Iris pigment epithelial cell (primary cell): ENCODE results near the gene CFHR4.
A peak's percentile ranks its signal among the peaks of the same experiment; 100 is the strongest.
"Not testable (repeated sequence)": the region's sequence is repeated elsewhere in the genome, so short reads cannot be mapped to it uniquely, and the experiment has no call there.

Experiments
- DNase-seq: peaks from one replicate; pipeline ENCODE4 v3.0.0-alpha.2; 2011; ENCODE audit warnings: low read depth

Gene CFHR4

DNA sequence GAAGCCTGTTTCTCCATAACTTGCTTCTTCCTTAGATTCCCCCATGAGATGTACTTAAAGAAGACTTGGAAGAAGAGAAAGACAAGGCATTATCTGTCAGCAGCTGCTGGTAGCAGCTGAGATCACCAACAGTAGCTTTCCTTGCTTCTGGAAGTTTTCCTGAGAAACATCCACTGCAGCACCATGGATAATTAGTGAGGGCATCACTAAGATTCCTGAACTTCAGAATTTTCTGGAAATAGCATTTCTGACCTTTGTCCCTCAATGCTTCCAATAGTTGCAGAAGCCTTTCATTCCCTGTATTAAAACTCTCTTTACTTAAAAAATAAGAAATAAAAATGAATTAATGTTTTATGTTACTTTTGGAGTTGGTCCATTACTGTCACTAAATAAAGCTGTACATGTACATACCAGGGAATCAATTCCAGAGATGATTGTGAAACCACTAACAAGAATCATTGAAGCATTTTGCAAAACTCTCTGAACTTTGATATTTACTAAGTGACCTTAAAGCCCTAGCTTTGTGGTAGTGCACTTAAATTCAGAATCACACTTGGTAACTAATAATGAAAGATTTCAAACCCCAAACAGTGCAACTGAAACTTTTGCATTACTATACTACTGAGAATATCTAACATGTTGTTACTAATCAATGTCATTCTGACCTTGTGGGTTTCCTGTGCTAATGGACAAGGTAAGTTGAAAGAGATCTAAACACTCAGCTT is at the start of gene CFHR4:
Gene CFHR4 (plus strand): TSS at position 538 of the 725 bp plus-strand sequence. CDS start 99 bp downstream, at position 637.
- DNase-seq = no peak

DNA sequence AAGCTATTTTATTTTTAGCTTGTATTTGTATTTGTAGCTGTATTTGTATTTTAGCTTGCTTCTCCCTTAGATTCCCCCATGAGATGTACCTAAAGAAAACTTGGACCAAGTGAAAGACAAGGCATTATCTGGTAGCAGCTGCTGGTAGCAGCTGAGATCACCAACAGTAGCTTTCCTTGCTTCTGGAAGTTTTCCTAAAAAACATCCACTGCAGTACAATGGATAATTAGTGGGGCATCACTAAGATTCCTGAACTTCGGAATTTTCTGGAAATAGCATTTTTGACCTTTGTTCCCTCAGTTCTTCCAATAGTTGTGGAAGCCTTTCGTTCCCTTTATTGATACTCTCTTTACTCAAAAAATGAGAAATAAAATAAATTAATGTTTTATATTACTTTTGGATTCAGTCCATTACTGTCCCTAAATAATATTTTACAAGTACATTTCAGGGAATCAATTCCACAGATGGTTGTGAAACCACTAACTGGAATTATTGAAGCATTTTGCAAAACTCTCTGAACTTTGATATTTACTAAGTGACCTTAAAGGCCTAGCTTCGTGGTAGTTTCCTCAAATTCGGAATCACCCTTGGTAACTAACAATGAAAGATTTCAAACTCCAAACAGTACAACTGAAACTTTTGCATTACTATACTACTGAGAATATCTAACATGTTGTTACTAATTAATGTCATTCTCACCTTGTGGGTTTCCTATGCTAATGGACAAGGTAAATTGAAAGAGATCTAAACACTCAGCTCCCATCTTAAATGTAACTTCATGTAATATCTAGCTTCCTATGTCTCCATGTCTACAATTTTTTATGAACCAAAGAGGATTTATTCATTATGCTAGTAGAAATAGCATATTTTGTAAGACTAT is 38.0 kb upstream of the CFHR4 start:
- not testable (repeated sequence) for DNase-seq

DNA sequence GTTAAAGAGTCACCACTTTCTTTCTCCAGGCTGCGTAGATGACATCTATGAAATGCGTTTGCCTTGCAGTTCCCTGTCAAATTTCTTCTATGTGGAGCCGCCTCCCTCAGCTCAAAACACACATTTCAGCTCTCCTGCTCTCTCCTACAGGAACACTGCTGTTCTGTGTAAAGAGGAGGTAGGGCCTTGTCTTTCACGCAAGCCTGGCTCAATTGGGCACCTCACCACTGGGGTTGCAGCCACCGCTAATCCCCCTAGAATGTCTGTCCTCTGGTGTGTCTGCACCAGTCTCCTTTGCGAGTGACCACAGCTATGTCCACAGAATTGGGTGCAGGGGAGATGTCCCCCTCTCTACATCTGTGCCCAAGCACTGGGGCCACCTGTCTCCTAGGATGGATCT is 31.8 kb upstream of the CFHR4 start:
- DNase-seq = no peak

DNA sequence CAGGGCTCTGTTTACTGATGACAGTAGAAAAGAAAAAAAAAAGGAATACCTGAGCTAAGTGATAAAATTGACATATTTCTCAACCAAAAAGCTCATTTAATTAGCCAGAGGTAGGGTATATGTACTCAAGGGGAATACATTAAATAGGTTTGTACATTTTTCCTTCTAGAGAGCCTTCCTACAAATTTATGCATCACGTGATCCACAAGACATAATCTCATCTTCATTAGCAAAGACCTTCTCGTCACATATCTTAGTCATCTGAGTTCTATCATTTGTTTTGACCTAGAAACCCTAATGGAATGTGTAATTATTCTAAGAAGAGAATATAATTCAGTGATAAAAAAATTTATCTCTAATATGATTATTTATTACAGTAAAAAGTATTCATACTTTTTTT is 30.7 kb upstream of the CFHR4 start:
- DNase-seq = no peak

DNA sequence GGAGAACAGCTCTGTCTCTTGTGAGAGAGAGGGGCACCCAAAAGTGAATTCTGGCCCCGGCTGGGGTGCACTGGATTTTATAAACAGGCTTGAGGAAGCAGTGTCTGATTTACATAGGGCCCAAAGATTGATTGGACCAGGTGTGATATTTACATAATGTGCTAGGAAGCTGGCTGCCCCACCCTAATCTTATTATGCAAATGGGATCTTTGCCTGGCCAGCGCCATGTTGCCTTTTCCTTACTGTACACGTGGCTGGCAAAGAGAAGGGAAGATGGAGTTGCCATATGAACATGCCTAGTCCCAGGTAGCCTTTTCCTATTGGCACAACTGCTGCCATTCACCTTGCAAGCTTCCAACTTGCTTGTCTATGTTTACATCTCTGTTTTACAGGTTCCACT is 29.0 kb upstream of the CFHR4 start:
- no peak for DNase-seq

DNA sequence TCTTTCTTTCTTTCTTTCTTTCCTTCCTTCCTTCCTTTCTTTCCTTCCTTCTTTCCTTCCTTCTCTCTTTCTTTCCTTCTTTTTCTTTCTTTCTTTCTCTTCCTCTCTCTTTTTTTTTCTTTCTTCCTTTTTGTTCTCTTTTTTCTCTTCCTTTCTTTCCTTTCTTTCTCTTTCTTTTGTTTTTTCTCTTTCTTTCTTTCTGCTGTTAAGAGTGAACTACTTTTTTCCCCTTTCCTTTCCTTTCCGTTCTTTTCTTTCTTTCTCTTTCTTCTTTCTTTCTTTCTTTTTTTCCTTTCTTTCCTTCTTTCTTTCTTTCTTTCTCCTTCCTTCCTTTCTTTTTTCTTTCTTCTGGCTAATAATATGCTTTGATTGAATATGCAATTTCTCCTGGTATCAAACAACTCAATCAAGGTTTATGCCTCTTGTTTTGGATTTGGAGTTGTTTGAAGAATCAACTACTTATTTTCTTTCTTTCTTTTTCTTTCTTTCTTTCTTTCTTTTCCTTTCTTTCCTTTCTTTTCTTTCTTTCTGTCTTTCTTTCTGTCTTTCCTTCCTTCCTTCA is 27.4 kb upstream of the CFHR4 start:
- no peak for DNase-seq

DNA sequence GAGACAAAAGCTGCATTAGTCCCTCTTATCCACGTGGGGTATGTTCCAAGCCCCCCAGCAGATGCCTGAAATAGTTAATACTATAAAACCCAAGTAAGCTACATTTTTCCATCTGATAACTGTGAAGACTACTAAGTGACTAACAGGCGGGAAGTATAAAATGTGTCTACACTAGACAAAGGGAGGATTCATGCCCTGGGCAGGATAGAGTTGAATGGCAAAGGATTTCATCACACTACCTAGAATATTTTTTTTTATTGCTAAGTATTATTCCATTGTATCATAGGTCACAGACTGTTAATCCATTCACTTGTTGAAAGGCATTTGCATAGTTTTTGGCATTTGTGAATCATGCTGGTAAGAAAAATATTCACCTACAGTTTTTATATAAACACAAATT is 26.4 kb upstream of the CFHR4 start:
- DNase-seq = no peak

DNA sequence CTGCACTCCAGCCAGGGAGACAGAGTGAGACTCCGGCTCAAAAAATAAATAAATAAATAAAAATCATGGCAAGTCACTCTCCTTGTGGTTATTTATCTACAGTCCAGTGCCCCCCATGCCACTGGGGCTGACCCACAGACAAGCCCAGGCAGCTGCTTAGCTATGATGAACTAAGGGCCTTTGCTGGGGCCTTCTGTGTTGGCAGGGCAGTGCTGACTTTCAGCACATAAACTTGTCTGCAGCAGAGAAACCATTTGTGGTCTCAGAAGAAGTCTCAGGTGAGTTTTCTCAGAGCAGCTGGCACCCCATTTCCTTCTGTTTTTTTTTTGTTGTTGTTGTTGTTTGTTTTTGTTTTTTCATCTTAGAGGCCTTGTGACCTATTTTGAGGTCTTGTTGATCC is 20.9 kb upstream of the CFHR4 start:
- DNase-seq = no peak

DNA sequence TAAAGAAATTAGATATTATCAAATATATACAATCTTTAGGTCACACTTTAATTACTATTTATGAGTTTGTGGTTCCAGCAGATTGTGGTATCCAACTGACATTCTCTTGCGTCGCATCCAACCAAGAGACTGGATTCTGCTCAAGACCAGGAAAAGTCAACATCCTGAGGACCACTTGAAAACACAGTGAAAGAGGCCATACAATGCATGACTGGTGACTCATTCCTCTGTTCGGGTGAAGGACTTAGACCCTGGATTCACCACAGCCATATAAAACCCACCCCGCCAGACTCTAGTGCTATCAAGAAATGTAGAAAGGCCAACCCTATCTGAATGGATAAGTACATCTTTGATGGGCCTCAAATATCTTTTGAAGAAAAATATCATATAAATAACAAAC is 14.5 kb upstream of the CFHR4 start:
- no peak for DNase-seq

DNA sequence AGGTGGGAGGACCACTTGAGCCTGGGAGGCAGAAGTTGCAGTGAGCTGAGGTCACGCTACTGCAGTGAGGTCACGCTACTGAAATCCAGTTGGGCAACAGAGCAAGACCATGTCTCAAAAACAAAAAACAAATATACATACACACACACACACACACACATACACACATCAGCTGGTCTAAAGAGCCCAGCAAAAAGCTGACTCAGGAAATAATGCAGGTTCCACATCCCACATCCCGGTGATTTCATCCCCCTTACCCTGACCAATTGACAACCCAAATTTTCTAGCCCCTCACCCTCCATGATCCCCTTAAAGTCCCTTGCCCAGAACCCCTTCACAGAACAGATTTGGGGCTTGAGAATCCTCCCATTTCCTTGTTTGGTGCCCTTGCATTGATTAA is 11.9 kb upstream of the CFHR4 start:
- no peak for DNase-seq

DNA sequence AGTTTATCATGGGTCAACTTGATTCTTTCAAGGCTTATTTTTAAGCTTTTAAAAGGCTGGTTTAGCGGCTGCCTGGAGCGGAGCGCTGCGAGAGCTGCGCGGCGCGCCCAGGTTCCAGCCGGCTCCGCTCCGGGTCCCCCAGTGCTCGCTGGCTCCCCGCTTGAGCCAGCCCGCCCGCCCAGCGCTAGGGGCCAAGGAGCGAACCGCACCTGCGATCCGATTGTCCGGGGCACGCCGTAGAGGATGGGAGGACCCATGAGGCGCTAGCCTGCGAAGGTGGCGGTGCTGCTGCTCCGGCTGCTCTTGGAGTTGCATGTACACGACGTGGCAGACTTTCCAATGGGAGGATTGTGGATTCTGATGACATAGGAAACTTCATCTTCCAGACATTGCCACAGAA is 9.9 kb upstream of the CFHR4 start:
- peak; percentile 3 for DNase-seq

DNA sequence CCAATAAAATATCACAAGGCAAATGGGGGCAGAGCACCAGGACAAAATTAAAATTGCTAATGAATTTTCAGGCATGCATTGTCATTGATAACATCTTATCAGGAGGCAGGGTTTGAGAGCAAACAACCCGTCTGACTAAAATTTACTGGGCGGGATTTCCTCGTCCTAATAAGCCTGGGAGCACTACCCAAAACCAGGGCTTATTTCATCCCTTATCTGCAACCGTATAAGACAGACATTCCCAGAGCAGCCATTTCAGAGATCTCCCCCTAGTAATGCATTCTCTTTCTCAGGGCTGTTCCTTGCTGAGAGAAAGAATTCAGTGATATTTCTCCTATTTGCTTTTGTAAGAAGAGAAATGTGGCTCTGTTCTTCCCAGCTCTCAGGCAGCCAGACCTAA is 1.3 kb upstream of the CFHR4 start:
- not testable (repeated sequence) for DNase-seq

DNA sequence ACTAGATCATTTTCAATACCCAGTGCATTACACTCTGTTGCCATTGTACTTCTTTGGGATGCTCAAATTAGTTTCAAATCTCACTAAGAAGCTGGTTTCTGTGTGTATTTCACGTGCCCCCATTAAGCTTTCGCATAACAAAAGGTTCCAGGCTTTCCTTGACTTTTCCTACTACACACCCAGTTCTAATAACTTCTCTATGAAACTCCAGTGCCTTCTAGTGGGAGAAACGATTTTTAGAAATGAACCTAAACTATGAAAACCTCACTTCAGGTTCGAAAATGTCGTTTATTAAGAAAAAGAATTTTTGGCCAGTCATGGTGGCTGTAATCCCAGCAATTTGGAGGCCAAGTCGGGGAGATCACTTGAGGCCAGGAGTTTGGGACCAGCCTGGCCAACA is 2.8 kb downstream of the CFHR4 start:
- no peak for DNase-seq

DNA sequence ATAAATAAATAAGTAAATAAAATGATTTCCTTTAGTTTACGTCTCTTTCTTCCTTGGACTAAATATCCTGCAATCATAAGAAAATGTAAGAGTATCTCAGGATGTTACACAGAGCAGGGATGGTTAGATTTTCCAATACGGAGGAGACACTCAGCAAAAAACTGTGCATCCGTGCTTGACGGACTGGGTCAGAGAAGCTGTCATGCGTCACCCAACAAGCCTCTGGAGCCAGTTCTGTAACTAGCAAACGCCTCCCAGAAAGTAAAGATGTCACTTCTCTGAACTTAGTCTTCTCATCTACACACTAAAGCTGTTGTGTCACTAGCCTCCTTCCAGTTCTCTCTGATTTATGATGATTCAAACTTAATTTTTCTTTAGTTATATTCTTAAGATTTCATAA is 3.4 kb downstream of the CFHR4 start:
- no peak for DNase-seq

DNA sequence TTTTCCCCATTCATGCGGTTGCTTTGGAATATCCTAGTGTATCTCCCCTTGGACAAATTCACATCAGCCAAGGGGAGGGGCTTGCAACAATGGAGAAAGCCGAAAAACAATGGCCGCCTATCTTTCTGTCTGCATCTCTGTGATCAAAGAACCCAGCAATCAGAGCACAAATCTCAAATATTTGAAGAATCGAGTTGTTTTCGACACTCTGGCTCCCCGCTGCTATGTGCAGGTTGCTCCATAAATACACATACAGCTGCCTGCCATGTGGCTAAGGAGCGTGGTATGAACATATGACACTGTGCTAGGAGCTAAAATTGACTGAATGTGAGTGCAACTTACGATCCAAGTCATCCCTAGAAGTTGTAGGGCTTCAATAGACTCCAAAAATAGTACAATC is 8.5 kb downstream of the CFHR4 start:
- no peak for DNase-seq

DNA sequence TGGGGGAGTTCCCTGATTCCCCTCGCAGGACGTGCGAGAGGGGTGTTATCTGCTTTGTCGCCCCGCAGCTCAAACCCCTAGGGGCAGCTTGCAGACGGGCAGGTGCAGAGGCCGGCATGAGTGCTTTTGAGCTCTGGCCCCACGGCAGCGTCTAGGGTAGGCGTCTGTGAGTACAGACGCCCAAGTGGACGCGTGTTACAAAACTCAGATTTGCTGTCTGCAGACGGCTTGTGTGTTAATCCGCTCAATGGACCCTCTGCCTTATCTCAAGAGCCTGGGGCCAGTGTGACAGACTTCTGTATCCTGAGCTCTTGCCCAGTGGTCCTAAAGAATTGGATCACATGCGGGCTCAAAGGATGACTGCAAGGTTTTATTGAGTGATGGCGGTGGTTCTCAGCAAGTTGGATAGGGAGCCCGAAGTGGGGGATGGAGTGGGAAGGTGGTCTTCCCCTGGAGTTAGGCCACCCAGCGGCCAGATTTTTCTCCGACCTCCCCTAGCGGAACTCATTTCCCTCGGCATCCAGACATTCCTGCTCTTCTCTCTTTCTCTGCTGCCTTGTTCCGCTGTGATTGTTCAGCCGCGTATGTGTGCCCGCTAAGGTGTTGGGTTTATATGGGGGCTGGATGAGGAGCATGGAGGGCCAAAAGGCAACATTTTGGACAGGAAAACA is 9.4 kb downstream of the CFHR4 start:
- DNase-seq = no peak

DNA sequence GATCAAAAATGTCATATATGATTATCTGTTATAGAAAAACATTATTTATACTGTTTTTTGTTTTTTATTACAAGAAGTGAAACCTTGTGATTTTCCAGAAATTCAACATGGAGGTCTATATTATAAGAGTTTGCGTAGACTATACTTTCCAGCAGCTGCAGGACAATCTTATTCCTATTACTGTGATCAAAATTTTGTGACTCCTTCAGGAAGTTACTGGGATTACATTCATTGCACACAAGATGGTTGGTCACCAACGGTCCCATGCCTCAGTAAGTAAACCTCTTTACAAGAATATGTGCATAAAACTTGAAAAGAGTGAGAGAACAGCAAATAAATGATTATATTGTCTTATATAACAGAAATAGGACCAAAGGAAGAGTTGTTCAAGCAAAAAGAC is 14.5 kb downstream of the CFHR4 start:
- no peak for DNase-seq

DNA sequence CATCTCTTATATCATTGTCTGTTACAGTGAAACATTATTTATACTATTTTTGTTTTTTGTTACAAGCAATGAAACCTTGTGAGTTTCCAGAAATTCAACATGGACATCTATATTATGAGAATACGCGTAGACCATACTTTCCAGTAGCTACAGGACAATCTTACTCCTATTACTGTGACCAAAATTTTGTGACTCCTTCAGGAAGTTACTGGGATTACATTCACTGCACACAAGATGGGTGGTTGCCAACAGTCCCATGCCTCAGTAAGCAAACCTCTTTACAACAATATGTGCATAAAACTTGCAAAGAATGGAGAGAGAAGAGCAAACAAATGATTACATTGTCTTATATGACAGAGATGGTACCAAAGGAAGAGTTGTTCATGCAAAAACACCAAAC is 22.4 kb downstream of the CFHR4 start:
- DNase-seq = peak; percentile 4

DNA sequence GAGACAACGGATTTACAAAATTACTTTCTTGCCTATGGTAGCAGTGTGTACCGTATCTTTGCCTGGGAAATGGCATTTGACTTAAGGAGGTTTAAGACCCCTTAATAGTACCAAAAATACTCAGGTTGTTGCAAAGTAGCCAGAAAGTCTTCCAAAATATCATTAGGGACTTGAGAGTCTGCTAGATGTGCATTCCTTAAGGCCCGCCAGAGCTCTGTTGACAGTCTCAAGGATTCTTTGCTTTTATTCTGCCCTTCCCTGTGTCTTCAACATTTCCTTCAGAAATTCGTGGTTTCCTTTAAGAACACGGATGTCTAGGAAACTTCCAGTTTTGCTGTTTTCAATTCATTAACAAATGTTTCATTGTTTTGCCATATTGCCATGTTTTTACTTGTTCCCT is 24.4 kb downstream of the CFHR4 start:
- not testable (repeated sequence) for DNase-seq

DNA sequence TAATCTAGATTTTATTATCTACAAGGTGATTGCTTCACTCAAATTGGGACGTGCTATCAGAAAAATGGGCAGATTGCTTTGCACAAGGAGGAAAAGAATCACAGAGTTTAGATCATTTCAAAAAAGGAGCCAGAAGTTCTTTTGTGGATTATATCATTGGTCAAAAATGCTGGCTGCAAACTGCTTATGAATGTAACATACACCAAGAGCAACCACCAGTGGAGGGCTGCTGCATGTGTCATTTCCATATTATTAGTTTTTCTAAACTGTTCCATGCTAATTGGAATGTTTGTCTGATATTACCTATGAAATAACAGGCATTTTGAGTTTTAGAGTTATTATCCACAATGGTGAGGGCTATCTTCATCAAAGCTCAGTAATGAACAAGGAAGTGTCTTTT is 39.0 kb downstream of the CFHR4 start:
- DNase-seq = not testable (repeated sequence)

DNA sequence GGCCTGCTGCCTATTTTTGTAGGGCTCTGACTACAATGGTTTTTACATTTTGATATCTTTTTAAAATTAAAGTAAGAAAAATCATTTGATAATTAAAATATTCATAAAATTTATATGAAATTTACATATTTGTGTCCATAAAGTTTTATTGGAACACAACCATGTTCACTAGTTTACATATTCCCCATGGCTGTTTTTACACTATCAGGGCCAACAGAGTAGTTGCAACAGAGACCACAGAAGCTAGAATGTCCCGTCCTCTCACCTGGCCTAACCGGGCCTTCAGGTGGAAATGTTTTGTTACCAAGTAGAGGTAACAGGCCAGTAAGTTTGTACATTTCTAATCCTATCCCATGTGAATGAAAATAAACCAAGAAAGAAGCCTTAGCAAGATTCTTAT is 45.0 kb downstream of the CFHR4 start:
- DNase-seq = not testable (repeated sequence)

DNA sequence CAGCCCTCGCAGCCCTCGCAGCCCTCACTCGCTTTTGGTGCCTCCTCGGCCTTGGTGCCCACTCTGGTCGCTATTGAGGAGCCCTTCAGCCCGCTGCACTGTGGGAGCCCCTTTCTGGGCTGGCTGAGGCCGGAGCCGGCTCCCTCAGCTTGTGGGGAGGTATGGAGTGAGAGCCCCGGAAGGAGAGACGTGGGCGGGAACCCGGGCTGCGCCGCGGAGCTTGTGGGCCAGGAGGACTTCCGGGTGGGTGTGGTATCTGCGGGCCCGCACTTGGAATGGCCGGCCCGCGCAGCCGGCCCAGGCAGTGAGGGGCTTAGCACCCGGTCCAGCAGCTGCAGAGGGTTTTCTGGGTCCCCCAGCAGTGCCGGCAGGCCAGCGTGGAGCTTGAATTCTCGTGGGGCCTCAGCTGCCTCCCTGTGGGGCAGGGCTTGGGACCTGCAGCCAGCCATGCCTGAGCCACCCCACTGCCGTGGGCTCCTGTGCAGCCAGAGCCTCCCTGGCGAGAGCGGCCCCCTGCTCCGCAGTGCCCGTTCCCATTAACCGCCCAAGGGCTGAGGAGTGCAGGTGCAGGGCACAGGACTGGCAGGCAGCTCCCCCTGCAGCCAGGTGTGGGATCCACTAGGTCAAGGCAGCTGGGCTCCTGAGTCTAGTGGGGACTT is 45.8 kb downstream of the CFHR4 start:
- DNase-seq = no peak
